Esophagus squamous epithelium (tissue), 4 donors: ENCODE results near the gene RIN3.

ENCODE experiments used
- POLR2A ChIP-seq, 4 donors: fragments of 450-650 bp; IDR thresholded peaks; one replicate each; pipeline ENCODE4 v1.6.1; 2017; ENCODE audit warnings: antibody characterized with exemption in 4 of 4, mild to moderate bottlenecking in 4 of 4, moderate library complexity in 3 of 4
- TF ChIP-seq, protein P1 (sequence below), 6 experiments: fragments of 450-650 bp in 4 of 6; fragments of 200-600 bp in 2 of 6; sonication (generic) in 2 of 6; IDR thresholded peaks; one replicate each; pipeline ENCODE4 v1.5.1; 2016 to 2019; ENCODE audit warnings: antibody characterized with exemption in 6 of 6, mild to moderate bottlenecking in 4 of 6, moderate library complexity in 4 of 6

- TF ChIP-seq, protein P1, sequence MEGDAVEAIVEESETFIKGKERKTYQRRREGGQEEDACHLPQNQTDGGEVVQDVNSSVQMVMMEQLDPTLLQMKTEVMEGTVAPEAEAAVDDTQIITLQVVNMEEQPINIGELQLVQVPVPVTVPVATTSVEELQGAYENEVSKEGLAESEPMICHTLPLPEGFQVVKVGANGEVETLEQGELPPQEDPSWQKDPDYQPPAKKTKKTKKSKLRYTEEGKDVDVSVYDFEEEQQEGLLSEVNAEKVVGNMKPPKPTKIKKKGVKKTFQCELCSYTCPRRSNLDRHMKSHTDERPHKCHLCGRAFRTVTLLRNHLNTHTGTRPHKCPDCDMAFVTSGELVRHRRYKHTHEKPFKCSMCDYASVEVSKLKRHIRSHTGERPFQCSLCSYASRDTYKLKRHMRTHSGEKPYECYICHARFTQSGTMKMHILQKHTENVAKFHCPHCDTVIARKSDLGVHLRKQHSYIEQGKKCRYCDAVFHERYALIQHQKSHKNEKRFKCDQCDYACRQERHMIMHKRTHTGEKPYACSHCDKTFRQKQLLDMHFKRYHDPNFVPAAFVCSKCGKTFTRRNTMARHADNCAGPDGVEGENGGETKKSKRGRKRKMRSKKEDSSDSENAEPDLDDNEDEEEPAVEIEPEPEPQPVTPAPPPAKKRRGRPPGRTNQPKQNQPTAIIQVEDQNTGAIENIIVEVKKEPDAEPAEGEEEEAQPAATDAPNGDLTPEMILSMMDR (IDR thresholded peaks at IDR 0.05) = no peak
- no peak for TF ChIP-seq POLR2A (IDR thresholded peaks at IDR 0.05)
Measured at GRCh38 chr14:92549105-92549858, 35.7 kb downstream of the RIN3 start.
